ENCODE results near the gene SLC38A10. TPM values are rescaled to one million over a fixed set of nuclear protein-coding genes. Genes with fewer than 3 reads are reported as not detected.

Gene SLC38A10
- total and polyA plus RNA-seq, 12 donors = 17.6 to 190 (median 102) TPM

- Histone ChIP-seq H3K4me3 (no peak overlapping the region), H3K36me3 (replicated peaks in 1 of 2) (no peaks in the 10 kb centered on the region), H3K4me1 (replicated peaks in 1 of 2) (peaks cover 7 to 42% of the 10 kb centered on the region in 2 donors), H3K27me3 (no peaks in the 10 kb centered on the region), H3K9me3 (replicated peaks in 1 of 3) (no peaks in the 10 kb centered on the region), H3K27ac (no peak overlapping the region)
- WGBS, 4 donors = 59 to 79% (median 74%) methylated on average over 9 to 14 of the region's 14 CpGs
- intact Hi-C loops (cut with DNase I) = no loop called here
- TF ChIP-seq POLR2A (IDR thresholded peaks at IDR 0.05) = no peak
- no peak for TF ChIP-seq CTCF (IDR thresholded peaks at IDR 0.05)
- DNase-seq = no peak
Measured at GRCh38 chr17:81325714-81326358, 30.7 kb upstream of the SLC38A10 start.

GRCh38 chr17:81324851-81325713 is 30.0 kb upstream of the SLC38A10 start:
- no peaks in the 10 kb centered on the region for H3K9me3 ChIP-seq (replicated peaks in 1 of 3)
- TF ChIP-seq POLR2A (IDR thresholded peaks at IDR 0.05) = no peak
- TF ChIP-seq CTCF (IDR thresholded peaks at IDR 0.05) = no peak
- H3K27me3 ChIP-seq = no peaks in the 10 kb centered on the region
- no peaks in the 10 kb centered on the region for H3K36me3 ChIP-seq (replicated peaks in 1 of 2)
- intact Hi-C loops (cut with DNase I) = no loop called here
- H3K4me1 ChIP-seq (replicated peaks in 1 of 2) = peaks cover 7 to 39% of the 10 kb centered on the region in 2 donors
- WGBS, 4 donors = 82 to 91% (median 88%) methylated on average over 12 to 22 of the region's 22 CpGs
- no peak overlapping the region for H3K4me3 ChIP-seq
- H3K27ac ChIP-seq = no peak overlapping the region
- DNase-seq = no peak

- no peak overlapping the region for H3K4me3 ChIP-seq
- no peaks in the 10 kb centered on the region for H3K27me3 ChIP-seq
- 89 to 100% (median 92%) methylated on average over 3 to 17 of the region's 17 CpGs for WGBS, 4 donors
- no peaks in the 10 kb centered on the region for H3K9me3 ChIP-seq (replicated peaks in 1 of 3)
- no peak for DNase-seq
- no peak overlapping the region for H3K27ac ChIP-seq
- TF ChIP-seq CTCF (IDR thresholded peaks at IDR 0.05) (no peak), POLR2A (IDR thresholded peaks at IDR 0.05) (no peak)
- intact Hi-C loops (cut with DNase I) = no loop called here
- peaks cover 2 to 32% of the 10 kb centered on the region in 2 donors for H3K4me1 ChIP-seq (replicated peaks in 1 of 2)
- no peaks in the 10 kb centered on the region for H3K36me3 ChIP-seq (replicated peaks in 1 of 2)
Measured at GRCh38 chr17:81324177-81324850, 29.2 kb upstream of the SLC38A10 start.

- no peak for DNase-seq
- no peak overlapping the region for H3K27ac ChIP-seq
- no peak for TF ChIP-seq POLR2A (IDR thresholded peaks at IDR 0.05)
- TF ChIP-seq CTCF (IDR thresholded peaks at IDR 0.05) = no peak
- H3K4me3 ChIP-seq = no peak overlapping the region
- no peaks in the 10 kb centered on the region for H3K27me3 ChIP-seq
- no peaks in the 10 kb centered on the region for H3K9me3 ChIP-seq (replicated peaks in 1 of 3)
- WGBS, 4 donors = 55 to 66% (median 57%) methylated on average over 11 to 20 of the region's 20 CpGs
- intact Hi-C loops (cut with DNase I) = no loop called here
- H3K4me1 ChIP-seq (replicated peaks in 1 of 2) = peaks cover 0 to 23% of the 10 kb centered on the region in 2 donors
- no peaks in the 10 kb centered on the region for H3K36me3 ChIP-seq (replicated peaks in 1 of 2)
Measured at GRCh38 chr17:81323411-81323868, 28.3 kb upstream of the SLC38A10 start.
